GM19455 (cell line): ENCODE data around the gene FGF2.
"Not testable (repeated sequence)": the region's sequence is repeated elsewhere in the genome, so short reads cannot be mapped to it uniquely, and the experiment has no call there.

Experiments used
- ATAC-seq: cut with Tn5 transposase; IDR thresholded peaks from one replicate; pipeline ENCODE4 v1.9.1; 2021; ENCODE audit not compliant: unreplicated experiment

FGF2 gene

GRCh38 chr4:122812823-122813222, 13.8 kb upstream of the FGF2 start:
- not testable (repeated sequence) for ATAC-seq

GRCh38 chr4:122814426-122814825, 12.2 kb upstream of the FGF2 start:
- ATAC-seq, result peak; percentile 98

- no peak for ATAC-seq
Observed at GRCh38 chr4:122815248-122815647, 11.4 kb upstream of the FGF2 start.

- ATAC-seq, result no peak
Observed at GRCh38 chr4:122816476-122816875, 10.2 kb upstream of the FGF2 start.

DNA sequence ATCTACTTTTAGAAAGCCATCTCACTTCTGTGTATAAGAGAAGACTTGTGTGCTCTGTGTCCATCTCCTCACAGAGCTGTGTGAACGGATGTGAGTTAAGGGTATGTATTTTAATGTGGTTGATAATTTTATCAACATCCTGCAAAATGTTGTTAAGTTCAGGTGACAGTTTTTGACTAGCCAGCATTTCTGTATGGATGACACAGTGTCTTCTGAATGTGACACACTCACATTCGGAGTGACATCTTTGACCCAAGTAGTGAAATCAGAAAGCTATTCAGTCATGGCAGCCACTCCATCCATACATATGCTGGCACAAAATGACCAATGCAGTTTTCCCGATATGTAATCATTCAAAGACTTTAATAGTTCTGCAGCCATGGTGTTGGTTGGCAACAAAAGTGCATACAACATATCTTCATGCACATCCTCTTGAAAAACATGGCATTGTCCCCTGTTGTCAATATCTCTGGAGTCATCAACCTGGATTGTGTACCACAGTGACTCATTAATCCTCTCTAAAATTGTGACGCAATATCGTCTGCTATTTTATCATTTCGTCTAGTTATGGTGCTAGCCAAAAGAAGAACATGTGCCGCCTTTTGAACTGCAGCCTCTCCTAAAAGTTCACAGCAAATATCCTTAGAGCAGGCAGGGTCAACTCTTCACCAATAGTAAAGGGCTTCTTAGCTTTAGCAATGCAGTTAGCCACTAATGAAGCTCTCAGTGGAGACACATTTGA, 6.8 kb upstream of the FGF2 start:
- no peak for ATAC-seq

DNA sequence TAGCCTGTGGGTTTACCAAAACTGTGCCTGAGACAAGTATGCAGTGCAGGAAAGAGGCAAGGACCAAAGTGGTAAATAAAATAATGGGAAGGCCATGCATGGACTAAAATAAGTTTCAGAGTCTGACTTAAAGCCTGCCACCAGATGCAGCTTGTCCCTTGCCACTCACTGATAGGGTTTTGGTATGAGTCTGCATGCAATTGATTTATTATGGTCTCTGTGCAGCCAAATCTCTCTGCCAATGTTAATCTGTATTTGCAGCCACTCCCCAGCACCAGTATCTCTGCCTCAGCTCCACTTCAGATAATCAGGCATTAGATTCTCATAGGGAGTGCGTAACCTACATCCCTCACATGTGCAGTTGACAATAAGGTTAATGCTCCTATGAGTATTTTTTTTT, 5.5 kb upstream of the FGF2 start:
- ATAC-seq, result no peak

DNA sequence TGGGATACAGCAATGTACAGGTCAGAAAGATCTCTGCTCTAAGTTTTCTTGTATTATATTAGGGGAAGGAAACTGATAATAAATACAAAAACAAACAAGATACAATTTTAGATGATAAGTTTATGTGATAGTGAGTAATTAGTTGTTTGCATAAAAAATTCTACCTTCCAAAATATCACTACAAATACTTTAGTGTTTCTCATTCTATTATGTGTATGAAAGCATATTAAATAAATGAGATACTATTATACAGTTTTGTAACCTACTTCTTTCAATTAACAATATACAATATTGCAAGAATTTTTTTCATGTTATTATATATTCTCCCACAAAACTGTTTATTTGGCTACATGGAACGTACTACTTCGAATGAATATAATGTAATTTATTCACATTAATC, 4.2 kb upstream of the FGF2 start:
- ATAC-seq, result no peak

DNA sequence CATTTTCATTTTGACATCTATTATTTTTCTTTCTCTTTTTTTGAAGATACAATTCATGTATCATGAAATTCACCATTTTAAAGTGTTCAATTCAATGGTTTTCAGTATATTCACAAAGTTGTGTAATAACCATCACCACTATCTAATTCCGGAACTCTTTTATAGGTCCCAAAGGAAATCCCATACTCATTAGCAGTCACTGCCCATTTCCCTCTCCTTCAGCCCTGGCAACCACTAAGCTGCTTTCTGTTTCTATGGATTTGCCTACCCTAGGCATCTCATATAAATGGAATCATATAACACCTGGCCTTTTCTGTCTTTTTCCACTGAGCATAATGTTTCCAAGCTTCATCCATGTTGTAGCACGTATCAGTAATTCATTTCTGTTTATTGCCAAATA, 3.2 kb upstream of the FGF2 start:
- no peak for ATAC-seq

DNA sequence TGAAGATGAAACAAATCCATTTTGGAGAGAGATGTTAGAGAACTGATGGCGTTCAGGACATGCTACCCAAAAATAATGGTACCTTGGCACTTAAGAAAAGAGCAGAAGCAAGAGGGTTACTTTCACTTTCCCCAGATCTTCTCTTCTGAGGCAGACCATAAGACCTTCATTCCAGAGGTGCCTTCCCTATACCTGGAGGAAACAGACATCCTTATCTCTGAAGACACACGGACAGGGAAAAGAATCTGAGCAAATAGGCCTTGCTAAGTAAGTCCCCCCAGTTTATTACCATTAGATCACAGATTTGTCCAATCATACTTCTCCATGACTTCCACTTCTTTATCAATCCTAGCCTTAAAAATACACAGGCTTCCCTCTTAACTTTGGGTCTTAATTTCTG, 2.0 kb upstream of the FGF2 start:
- no peak for ATAC-seq

- no peak for ATAC-seq
Observed at GRCh38 chr4:122826079-122826527, 528 bp upstream of the FGF2 start.

DNA sequence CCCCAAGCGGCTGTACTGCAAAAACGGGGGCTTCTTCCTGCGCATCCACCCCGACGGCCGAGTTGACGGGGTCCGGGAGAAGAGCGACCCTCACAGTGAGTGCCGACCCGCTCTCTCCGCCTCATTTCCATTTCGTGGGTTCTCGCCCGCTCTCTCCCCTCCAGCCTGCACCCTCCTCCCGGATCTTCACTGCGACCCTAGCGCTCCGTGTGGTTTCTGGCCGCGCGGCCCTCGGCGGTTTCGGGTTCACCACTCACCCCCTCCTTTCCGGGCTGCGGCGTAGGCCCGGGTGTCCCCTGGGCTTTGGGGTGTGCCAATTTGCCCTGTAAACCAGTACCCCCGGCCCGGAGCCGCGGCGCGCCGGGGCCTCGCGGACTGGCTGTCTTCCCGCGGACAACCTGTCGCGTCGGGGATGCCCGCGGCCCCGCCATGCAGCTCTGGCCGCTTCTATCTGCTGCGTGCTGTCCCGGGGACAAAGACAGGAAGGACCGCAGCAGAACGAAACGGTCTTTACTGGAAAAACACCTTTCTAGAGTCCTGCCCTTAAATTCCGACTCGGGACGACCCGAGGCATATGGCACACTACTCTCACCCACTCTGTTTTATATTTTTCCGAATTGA, 737 bp downstream of the FGF2 start:
- ATAC-seq, result peak; percentile 51

DNA sequence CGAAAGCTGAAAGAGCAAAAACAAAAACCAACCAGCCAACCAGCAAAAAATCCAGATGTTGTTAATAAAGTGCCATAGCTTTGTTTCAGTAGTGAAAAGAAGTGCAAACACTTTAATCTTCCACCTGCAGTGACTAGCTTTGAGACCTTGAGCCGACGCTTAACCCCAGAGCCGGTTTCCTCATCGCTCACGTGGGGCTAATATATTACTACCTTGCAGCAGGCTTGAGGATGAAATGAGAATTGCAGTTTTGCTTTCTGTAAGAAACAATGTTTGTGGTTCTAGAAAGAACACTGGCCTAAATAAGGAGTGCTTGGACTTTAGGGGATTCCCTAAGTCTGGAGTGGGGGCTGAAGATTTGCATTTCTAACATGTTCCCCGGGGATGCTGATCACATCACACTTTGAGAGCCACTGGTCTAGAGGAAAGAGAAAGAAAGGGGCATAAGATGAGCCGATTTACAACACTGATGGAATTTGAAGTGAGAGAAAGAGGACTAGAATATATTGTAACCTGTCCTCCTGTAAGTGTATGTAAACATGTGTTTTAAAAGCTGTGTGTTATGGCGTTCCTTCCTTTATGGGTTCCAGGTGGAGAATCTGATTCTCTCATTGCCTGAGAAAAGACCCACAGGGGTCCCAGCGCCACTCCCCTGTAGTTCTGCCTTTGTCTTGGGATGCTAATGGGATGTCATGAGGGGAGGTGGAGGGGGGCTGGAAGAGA, 1.4 kb downstream of the FGF2 start:
- peak; percentile 84 for ATAC-seq

DNA sequence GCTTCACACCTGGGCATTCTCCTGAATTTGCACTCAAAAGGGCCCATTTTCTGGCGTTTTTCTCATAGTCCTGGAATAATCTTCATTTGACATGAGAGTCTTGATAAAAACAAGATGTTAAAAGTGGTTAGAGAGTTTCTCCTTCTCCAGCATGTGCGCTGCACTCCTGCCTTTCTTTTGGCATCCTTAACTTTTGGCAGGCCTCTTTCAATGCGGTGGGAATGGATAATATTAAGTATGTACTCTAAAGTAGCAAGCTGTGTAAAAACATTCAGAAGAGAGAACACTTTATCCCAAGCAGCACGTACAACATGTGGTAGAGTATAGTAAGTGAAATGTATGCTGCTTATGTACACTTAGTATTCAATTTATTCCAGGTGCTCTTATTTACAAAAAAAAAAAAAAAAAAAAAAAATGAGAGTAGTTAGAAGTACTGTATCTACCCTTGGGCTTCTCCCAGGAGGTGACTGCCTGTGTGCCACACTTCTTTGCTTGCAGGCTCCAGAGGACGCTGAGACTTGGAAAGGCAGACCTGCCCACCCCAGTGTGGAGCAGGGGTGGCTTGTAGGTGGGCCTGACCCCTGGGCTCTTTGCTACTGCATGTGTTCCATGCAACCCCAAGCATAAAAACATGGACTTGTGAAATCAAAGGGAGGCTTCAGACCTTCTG, 3.9 kb downstream of the FGF2 start:
- ATAC-seq, result no peak

DNA sequence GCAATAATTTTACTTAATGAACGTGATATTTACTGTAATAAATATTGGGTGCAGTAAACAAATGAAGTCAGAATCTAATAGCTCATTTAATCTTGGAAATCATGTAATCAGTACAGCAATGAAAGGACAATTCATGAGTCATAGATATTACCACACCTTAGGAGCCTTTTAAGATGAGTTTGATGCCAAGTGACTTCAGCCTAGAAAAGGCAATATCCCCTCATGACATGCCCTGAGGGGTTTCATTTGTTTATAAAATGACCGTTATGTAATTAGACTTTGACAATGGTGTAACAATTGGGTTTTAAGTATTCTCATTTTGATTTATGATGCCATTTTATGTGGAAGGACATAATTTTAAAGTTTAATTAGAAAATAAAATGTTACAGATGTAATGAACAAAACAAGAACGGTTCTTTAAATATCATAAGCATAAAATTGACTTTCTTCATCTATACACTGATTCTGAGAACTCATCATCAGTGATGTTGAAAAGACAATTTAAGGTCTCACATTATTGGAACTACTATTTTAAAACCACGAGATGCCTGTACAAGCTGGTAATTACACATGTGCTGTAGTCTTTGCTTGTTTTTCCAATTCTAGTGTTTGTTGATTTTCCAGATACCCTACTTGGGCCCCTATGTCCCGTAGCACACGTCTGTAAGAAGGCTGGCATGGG, 5.0 kb downstream of the FGF2 start:
- no peak for ATAC-seq

DNA sequence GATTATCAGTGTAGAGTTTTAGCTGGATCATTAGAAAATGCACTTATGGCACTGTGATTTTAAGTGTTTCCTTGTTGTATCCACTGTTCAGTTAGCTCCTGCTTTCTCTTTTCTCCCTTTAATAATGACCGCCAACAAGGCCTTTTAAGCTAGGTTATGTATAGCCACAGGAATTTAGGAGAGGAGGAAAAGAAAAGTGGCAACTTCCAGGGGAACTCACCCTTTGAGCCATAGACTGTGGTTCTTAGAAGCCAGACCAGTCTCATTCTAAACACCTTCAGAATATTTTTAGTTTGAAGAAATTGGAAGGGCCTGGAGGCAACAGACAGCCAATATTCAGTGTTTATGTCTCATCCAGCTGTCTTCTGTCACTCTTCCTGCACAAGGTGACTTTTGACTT, 6.1 kb downstream of the FGF2 start:
- no peak for ATAC-seq

DNA sequence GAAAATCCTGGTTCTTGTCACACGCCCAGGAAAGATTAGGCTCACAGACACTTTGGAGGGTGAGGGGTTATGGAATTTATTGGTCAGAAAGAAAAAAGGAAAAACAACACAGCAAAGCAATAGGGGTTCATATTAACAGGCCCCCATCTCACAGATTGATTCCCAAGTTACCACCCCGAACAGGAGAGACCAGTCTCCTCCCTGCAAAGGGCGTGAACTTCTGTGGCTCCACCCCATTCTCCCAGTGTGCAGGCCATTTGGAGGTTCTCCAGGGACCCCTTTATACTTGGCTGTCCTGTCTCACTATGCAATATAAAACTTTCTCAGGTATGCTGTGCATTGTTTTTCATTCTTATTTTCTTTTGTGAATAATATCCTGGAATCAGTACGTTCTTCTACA, 7.4 kb downstream of the FGF2 start:
- no peak for ATAC-seq

DNA sequence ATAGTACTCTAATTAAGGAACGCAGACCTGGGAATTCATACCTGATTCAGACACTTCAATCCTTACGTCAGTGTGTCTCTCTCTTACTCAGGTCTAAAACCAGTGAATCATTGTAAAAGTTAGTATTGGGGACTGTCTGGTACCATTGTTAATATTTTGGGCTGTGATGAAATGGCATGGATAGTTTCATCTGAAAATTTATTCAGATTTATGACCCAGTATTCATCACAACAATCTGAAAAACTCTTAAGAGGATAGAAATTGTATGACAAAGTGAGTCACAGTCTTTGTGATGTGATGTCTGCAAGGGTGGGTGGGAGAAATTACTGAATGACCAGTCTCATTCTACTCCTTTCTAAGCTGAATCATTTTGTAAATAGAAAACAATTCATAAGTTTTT, 10.3 kb downstream of the FGF2 start:
- ATAC-seq, result no peak

GRCh38 chr4:122838034-122838433, 11.4 kb downstream of the FGF2 start:
- ATAC-seq, result no peak

GRCh38 chr4:122842392-122842791, 15.8 kb downstream of the FGF2 start:
- no peak for ATAC-seq

DNA sequence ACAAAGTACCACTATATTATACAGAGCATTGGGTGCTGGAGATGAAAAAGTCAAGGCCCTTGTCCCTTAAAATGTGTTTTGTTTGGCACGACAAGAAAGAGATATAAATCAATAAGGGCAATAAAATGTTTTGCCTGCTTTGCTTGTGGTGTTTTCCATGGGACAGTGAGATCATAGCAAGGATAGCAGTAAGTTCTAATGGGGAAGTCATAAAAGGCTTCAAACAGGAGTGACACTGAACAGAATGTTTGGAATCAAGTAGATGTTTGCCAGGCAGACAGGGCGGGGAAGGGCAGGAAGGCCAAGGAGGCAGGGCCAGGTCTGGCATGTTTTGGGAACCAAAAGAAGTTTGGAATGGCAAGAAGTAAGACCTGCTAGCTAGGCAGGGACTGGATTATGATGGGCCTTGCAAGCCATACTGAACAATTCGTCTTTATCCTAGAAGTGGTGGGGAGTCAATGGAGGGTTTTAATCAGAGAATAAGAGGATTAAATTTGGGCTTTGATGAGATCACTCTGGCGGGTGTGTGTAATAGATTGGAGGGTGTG, 16.4 kb downstream of the FGF2 start:
- ATAC-seq, result no peak

DNA sequence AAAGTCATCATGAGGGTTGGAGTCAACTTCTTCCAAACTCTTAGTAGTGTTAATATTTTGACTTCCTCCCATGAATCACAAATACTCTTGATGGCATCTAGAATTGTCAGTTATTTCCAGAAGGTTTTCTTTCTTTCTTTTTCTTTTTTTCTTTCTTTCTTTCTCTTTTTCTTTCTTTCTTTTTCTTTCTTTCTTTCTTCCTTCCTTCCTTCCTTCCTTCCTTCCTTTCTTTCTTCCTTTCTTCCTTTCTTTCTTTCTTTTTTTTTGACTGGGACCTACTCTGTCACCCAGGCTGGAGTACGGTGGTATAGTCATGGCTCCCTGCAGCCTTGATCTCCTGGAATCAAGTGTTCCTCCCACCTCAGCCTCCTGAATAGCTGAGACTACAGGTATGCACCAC, 17.8 kb downstream of the FGF2 start:
- ATAC-seq, result not testable (repeated sequence)
